ENCODE measurements around the gene MITD1.

MITD1 gene

GRCh38 chr2:99127981-99128380 is 52.9 kb downstream of the MITD1 start:
- H3K27me3 ChIP-seq (ENCODE audit: insufficient read depth, low read depth) = no peaks in the 10 kb centered on the region
- no peaks in the 10 kb centered on the region for H3K79me2 ChIP-seq (ENCODE audit: insufficient read depth, low read depth)
- no peak overlapping the region for H3K4me3 ChIP-seq (IDR thresholded peaks at IDR 0.05; ENCODE audit: insufficient read depth, low read depth, low read length)
- TF ChIP-seq CTCF (conservative IDR thresholded peaks at IDR 0.05; ENCODE audit: low read depth, low read length) = no peak
- H3K27ac ChIP-seq = no peak overlapping the region
- H2AFZ ChIP-seq (ENCODE audit: low read depth) = no peak overlapping the region
- no peak overlapping the region for H3K9ac ChIP-seq
- H3K4me2 ChIP-seq = no peak overlapping the region
- no peaks in the 10 kb centered on the region for H3K36me3 ChIP-seq (ENCODE audit: insufficient read depth)
- no peaks in the 10 kb centered on the region for H3K4me1 ChIP-seq (ENCODE audit: low read depth, poor library complexity, severe bottlenecking)
- no peaks in the 10 kb centered on the region for H4K20me1 ChIP-seq (ENCODE audit: insufficient read depth)
